GM18502 (cell line): ENCODE data around the gene SAV1.
"Not testable (repeated sequence)": the region's sequence is repeated elsewhere in the genome, so short reads cannot be mapped to it uniquely, and the experiment has no call there.

Experiments used
- ATAC-seq: cut with Tn5 transposase; IDR thresholded peaks from one replicate; pipeline ENCODE4 v1.9.1; 2021; ENCODE audit warnings: mild to moderate bottlenecking; ENCODE audit not compliant: unreplicated experiment, poor library complexity

The SAV1 gene

GRCh38 chr14:50667996-50668825, at the start of gene SAV1:
TSS of gene SAV1 (minus strand) at chr14:50668306. CDS start at chr14:50667967, 339 bp downstream.
- ATAC-seq = peak; percentile 59

DNA sequence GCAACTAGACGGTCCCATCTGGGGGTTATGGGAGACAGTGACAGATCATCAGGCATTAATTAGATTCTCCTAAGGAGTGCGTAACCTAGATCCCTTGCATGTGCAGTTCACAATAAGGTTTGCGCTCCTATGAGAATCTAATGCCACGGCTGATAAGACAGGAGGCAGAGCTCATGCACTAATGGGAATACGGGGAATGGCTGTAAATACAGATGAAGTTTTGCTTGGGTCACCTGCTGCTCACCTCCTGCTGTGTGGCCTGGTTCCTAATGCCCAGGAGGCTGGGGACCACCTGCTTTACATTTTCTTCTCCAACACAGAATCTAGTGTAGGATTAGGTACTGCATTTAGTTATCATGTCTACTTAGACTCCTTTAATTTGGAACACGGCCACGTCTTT, 49.7 kb upstream of the SAV1 start:
- ATAC-seq = no peak

GRCh38 chr14:50714450-50715073, 46.5 kb upstream of the SAV1 start:
- peak; percentile 61 for ATAC-seq

- ATAC-seq = no peak
These were observed 42.9 kb upstream of the SAV1 start for GRCh38 chr14:50711043-50711442.

DNA sequence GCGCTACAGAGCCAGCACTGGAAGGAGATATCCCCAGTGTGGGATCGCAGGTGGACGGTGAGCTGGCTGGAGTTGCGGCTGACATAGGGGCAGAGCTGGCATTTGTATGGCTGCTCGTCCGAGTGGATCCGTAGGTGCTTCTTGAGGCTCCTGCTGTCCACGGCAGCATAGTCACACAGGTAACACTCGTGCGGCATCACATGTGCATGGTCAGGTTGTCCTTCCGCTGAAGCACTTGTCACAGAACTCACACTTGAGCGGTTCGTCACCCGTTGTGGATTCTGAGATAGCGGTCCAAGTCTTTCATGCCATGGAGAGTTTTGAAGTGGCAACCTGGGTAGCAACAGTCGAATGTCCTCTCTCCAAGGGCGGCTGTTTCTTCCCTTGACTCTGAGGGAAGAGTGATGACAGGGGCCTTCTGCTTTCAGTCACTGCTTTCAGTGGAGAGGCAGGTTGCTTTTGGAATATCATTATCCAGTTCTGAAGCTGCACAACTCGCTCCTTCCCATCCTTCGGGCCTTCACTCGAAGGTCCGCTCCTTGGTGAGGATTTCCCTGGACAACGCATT, 37.0 kb upstream of the SAV1 start:
- no peak for ATAC-seq

DNA sequence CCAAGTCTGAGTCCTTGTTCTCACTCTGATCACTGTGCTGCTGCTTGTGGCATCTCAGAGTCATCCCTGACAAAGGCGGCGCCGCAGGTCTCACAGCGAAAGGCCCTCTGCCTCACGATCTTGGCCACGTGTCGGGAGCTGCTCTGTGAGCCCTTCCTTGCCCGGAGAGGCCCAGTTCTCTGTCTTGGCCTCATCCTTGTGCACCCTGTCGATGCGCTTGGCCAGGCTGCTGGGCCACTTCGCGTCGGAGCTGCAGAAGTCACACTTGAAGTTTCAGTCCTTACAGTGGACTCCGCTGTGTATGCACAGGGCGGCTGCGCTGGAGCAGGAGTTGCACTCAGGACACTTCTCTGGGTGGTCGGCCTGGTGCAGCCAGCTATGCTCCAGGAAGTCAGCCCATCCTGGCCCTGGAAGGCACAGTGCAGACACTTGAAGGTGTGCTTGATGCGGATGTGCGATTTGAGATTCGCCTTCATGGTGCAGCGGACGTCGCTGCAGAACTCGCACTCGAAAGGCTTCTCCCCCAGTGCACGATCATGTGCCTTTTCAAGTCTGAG, 36.4 kb upstream of the SAV1 start:
- ATAC-seq = no peak

- ATAC-seq = no peak
These were observed 29.7 kb upstream of the SAV1 start for GRCh38 chr14:50697659-50698290.

DNA sequence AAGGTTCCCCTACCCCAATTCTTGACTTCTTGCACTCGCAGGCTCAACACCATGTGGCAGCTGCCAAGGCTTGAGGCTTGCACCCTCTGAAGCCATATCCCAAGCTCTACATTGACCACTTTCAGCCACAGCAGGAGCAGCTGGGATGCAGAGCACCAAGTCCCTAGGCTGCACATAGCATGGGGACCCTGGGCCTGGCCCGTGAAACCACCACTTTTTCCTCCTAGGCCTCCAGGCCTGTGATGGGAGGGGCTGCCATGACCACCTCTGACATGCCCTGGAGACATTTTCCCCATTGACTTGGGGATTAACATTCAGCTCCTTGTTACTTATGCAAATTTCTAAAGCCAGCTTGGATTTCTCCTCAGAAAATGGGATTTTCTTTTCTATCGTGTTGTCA, 26.2 kb upstream of the SAV1 start:
- not testable (repeated sequence) for ATAC-seq

GRCh38 chr14:50688875-50689274, 20.8 kb upstream of the SAV1 start:
- ATAC-seq = no peak

DNA sequence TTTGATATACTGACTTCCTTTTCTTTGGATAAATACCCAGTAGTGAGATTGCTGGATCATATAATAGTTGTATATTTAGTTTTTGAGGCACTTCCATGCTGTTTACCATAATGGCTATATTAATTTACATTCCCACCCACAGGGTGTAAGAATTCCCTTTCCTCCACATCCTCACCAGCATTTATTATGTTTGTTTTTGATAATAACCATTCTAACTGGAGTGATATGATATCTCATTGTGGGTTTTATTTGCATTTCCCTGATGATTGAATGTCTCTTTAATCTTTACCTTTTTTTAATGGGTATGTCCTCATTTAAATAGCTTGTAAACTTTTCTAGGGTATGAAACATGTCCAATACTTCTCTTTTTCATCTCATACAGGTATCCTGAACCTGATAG, 11.6 kb upstream of the SAV1 start:
- no peak for ATAC-seq

DNA sequence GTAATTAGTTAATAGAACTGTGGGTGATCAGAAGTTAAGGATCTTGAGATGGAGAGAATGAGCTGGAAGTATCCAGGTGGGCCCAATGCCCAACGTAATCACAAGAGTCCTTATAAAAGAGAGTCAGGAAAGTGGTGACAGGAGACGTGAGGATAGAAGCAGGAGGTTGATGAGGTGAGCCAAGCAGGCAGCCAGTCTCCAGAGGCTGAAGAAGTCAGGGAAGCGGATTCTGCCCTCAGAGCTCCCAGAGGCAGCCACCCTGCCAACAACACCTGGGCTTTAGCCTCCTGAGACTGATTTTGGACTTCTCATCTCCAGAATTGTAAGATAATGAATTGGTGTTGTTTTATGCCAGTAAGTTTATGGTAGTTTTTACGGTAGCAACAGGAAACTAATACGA, 10.1 kb upstream of the SAV1 start:
- ATAC-seq = no peak

- peak; percentile 71 for ATAC-seq
These were observed 9.5 kb upstream of the SAV1 start for GRCh38 chr14:50677527-50678063.

DNA sequence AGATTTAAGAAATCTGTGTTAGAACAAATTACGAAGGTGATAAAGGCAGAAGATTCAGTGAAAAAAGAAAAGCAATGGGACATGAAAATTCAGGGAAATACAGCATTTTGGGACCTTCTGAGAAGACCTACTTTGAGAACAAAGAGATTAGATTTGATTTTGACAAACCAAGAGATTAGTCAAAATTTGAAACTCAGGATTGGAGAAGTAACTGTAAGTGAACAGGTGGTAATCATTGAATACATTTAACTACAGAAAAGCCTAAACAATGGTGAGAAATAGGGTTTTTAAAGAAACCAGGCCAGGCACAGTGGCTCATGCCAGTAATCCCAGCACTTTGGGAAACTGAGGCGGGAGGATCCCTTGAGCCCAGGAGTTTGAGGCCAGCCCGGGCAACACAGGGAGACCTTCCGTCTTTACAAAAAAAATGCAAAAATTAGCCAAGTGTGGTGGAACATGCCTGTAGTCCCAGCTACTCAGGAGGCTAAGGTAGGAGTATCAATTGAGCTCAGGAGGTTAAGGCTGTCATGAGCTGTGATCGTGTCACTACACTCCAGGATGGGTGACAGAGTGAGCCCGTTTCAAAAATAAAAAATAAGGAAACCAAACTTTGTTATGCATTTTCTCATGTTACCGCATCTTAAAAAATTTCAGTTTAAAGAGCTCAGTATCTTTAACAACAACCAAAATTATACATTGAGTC, 8.9 kb upstream of the SAV1 start:
- peak; percentile 62 for ATAC-seq

GRCh38 chr14:50675597-50675996, 7.5 kb upstream of the SAV1 start:
- no peak for ATAC-seq

DNA sequence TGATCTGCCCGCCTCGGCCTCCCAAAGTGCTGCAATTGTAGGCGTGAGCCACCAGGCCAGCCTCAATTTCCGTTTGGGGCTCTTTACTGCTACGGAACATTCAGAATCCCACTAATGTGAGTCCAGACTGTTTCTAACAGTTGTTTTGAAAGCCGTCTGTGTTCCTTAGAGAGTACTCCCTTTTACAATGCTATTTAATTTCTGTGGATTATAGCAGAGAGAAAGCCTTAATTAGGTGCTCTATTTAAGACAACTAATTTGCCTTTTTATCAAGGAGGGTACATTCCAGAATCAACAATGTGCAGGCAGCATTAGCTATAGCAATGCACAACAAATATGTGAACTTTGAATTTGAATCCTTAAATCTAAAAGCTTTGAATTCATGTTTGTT, 2.8 kb upstream of the SAV1 start:
- ATAC-seq = no peak

GRCh38 chr14:50670196-50670865, 2.2 kb upstream of the SAV1 start:
- no peak for ATAC-seq

GRCh38 chr14:50669441-50669986, 1.4 kb upstream of the SAV1 start:
- no peak for ATAC-seq

GRCh38 chr14:50668826-50669143, 679 bp upstream of the SAV1 start:
- ATAC-seq = no peak

- ATAC-seq = peak; percentile 44
These were observed 466 bp downstream of the SAV1 start for GRCh38 chr14:50667684-50667995.
